ENCODE data around the gene HOXC11. TPM values are rescaled to one million over a fixed set of nuclear protein-coding genes. Genes with fewer than 3 reads are reported as not detected.

HOXC11 gene
- total and polyA plus RNA-seq, 2 of the 4 experiments (the other 2 are of a cell fraction): not detected

GRCh38 chr12:53944209-53944608, 28.7 kb upstream of the HOXC11 start:
- DNase-seq (no peak), ATAC-seq (ENCODE audit: low read depth) (no peak)
- Histone ChIP-seq H3K4me2 (ENCODE audit: low read depth, low read length) (no peak overlapping the region), H4K5ac (ENCODE audit: low read depth, low read length) (no peak overlapping the region), H2AK5ac (ENCODE audit: low read depth, low read length) (no peak overlapping the region), H2BK5ac (ENCODE audit: low read depth, low read length, poor library complexity, severe bottlenecking) (no peak overlapping the region), H4K8ac (ENCODE audit: low read depth in 2 of 2, low read length in 2 of 2) (no peak overlapping the region), H3K36me3 (ENCODE audit: control insufficient read depth, insufficient read depth, low read length) (no peaks in the 10 kb centered on the region), H3K4me1 (ENCODE audit: control insufficient read depth, insufficient read depth, low read length) (no peaks in the 10 kb centered on the region), H4K91ac (ENCODE audit: insufficient read depth, low read depth, low read length) (no peak overlapping the region), H3K27me3 (ENCODE audit: control insufficient read depth, insufficient read depth, low read length) (peaks cover 83% of the 10 kb centered on the region), H3K4me3 (ENCODE audit: insufficient read depth, low read depth, low read length) (no peak overlapping the region), H3K27ac (ENCODE audit: insufficient read depth, low read length) (no peak overlapping the region), H3K4ac (ENCODE audit: low read depth, low read length) (no peak overlapping the region), H3K9me3 (ENCODE audit: control insufficient read depth, insufficient read depth, low read length) (peaks cover 5% of the 10 kb centered on the region; the same call in 1 of the 2 replicates), H3K9ac (ENCODE audit: low read depth, low read length) (no peak overlapping the region), H3K79me1 (ENCODE audit: low read depth in 1 of 2, low read length in 2 of 2) (no peaks in the 10 kb centered on the region), H2AFZ (replicated peaks; ENCODE audit: low read length, poor library complexity) (no peak overlapping the region), H2BK15ac (ENCODE audit: low read depth, low read length) (no peak overlapping the region), H2AK9ac (replicated peaks; ENCODE audit: low read depth, low read length, poor library complexity) (no peak overlapping the region), H4K20me1 (ENCODE audit: insufficient read depth, low read length) (no peaks in the 10 kb centered on the region), H2BK20ac (ENCODE audit: low read depth, low read length) (no peak overlapping the region), H3K18ac (ENCODE audit: low read depth, low read length) (no peak overlapping the region), H3K14ac (replicated peaks; ENCODE audit: low read depth, low read length) (no peak overlapping the region), H3K9me1 (ENCODE audit: insufficient read depth, low read length) (no peaks in the 10 kb centered on the region), H3K23ac (ENCODE audit: low read depth, low read length) (no peak overlapping the region), H3K56ac (ENCODE audit: extremely low read depth, insufficient read depth, low read length) (no peak overlapping the region), H2BK120ac (ENCODE audit: low read depth, low read length) (no peak overlapping the region)
- WGBS, 2 experiments (ENCODE audit: extremely low coverage in 2 of 2, insufficient read length in 1 of 2): no CpG with 5 or more reads among the region's 4 CpGs
- ChIA-PET CTCF (no interaction called here), POLR2A (ENCODE audit: unreplicated experiment) (no interaction called here)
- TF ChIP-seq CHD1 (IDR thresholded peaks at IDR 0.05; ENCODE audit: low read depth, low read length) (no peak), RCOR1 (IDR thresholded peaks at IDR 0.05; ENCODE audit: insufficient replicate concordance, low read length) (no peak), CTCF (conservative IDR thresholded peaks at IDR 0.05; ENCODE audit: low read depth, low read length) (no peak), MAFK (IDR thresholded peaks at IDR 0.05; ENCODE audit: low read depth, low read length) (no peak), CEBPB (IDR thresholded peaks at IDR 0.05; ENCODE audit: low read depth, low read length) (no peak), POLR2A (IDR thresholded peaks at IDR 0.05; ENCODE audit: low read depth, low read length) (no peak), MAZ (IDR thresholded peaks at IDR 0.05; ENCODE audit: borderline replicate concordance, low read depth, low read length) (no peak), SMC3 (IDR thresholded peaks at IDR 0.05; ENCODE audit: low read depth, low read length) (no peak), NFE2L2 (IDR thresholded peaks at IDR 0.05; ENCODE audit: low read depth, low read length) (no peak), MXI1 (IDR thresholded peaks at IDR 0.05; ENCODE audit: borderline replicate concordance, low read depth, low read length) (no peak), RFX5 (IDR thresholded peaks at IDR 0.05; ENCODE audit: low read depth, low read length) (no peak), USF2 (IDR thresholded peaks at IDR 0.05; ENCODE audit: low read depth, low read length) (no peak), BHLHE40 (IDR thresholded peaks at IDR 0.05; ENCODE audit: low read depth, low read length) (no peak), ELK1 (IDR thresholded peaks at IDR 0.05; ENCODE audit: borderline replicate concordance, low read depth, low read length) (no peak)
- no TSS peak for BruUV-seq (replicated peaks)
- in situ Hi-C loops (cut with MboI; ENCODE audit: low sequenced_read_pairs) (no loop called here), intact Hi-C loops (cut with micrococcal nuclease) (no loop called here), dilution Hi-C loops (cut with HindIII; ENCODE audit: low sequenced_read_pairs, unreplicated experiment) (no loop called here)
